Islet of Langerhans (tissue), 1 donor: Measurements from ENCODE around the gene CCSAP.
"Not testable (repeated sequence)": the region's sequence is repeated elsewhere in the genome, so short reads cannot be mapped to it uniquely, and the experiment has no call there.

Source experiments
- FAIRE-seq: peaks from one replicate; lab custom pipeline; 2011; peaks lifted over from hg19 to GRCh38; lab: Jason Lieb, UNC

CCSAP gene

GRCh38 chr1:229342656-229343569, at the start of gene CCSAP:
CCSAP (minus strand) TSS chr1:229343047; CDS start chr1:229342465, 582 bp downstream.
- no peak for FAIRE-seq

DNA sequence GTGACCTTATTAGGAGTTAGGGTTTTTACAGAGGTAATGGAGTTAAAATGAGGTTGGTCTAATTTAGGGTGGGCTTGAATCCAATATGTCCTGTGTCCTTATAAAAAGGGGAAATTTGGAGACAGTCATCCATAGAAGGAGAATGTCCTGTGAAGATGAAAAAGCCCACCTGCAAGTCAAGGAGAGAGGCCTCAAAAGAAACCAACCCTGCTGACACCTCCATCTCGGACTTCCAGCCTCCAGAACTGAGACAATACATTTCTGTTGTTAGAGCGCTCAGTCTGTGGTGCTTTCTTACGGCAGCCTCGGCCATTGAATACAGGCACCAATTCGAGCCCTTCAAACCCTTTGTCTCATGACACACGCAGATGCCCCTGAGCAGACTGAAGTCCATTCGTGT, 47.3 kb upstream of the CCSAP start:
- FAIRE-seq = no peak

DNA sequence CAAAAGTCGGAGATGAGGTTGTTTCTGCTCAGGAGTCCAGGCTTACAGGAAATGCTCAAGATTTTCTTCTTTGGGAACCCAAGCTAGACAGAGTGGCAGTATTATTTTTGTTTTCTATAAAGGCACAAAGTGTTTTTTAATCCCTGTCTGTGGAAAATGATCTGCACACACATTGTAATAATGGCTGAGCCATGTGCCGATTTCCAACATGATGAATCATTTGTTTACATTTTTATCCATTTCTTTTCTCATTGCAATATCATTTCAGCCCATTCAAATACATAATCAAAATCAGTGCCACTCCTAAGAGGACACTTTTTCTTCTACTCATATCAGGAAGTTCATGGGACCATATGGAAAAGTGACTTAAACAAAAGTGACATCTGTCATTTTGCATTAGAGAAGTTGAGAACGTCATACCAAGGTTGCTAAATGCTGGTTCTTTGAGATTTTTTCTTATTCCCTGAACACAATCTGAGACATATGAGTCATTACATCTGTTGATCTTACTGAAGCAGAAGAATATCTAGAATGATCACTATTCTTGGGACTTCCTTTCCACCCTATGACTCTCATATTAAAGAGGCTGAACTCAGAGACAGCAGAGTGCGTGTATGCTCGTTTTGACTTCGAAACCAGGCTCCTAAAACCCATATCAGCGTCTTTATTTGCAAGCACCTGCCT, 46.2 kb upstream of the CCSAP start:
- FAIRE-seq = no peak

- FAIRE-seq = no peak
These were observed 43.1 kb upstream of the CCSAP start for GRCh38 chr1:229385853-229386456.

- no peak for FAIRE-seq
These were observed 42.0 kb upstream of the CCSAP start for GRCh38 chr1:229384822-229385221.

GRCh38 chr1:229383961-229384360, 41.1 kb upstream of the CCSAP start:
- no peak for FAIRE-seq

GRCh38 chr1:229383188-229383587, 40.3 kb upstream of the CCSAP start:
- no peak for FAIRE-seq

GRCh38 chr1:229381234-229381633, 38.4 kb upstream of the CCSAP start:
- no peak for FAIRE-seq

- no peak for FAIRE-seq
These were observed 37.8 kb upstream of the CCSAP start for GRCh38 chr1:229380536-229381160.

DNA sequence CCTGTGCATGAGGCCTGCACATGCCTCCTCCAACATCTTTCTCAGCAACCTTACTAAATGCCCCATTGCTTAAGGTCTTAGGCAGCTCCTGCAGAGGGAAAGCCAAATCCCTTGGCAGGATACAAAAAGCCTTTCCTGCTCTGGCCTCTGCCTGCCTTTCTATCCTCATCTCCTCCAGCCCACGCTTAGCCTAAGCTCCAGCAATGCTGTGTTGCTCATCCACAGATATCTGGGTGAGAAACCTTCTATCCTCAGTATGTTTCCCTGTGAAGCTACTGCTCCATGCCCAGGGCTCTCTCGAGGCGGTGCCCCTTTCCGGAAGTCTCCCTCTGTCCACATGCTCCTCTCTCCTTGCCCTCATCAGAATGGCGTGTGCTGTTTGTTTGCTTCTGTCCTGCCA, 37.0 kb upstream of the CCSAP start:
- FAIRE-seq = no peak

DNA sequence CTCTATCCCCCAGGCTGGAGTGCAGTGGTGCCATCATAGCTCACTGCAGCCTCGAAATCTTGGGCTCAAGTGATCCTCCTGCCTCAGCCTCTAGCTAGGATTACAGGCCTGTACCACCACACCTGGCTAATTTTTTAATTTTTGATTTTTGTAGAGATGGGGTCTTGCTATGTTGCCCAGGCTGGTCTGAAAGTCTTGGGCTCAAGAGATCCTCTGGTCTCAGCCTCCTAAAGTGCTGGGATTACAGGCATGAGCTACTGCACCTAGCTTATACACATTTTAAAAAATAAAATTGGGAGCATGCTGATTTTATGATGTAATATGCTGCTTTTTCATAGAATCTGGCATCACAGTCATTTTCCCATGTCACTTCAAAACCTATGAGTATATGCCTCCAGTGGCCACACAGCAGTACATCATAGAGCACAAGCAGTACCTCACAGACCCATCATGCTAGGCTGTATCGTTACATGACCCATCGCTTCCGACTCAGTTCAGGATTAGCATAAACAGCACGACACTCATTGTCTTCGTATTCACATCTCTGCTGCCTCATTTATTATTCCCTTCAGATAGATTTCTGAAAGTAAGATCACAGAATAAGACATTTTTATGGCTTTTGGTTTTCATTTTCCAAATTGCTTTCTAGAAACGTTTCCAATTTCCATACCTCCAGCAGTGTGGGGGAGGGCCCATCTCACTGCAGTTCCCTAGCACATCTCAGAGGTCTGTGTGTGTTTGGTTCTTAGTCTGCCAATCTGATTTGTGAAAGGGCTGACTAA, 35.9 kb upstream of the CCSAP start:
- no peak for FAIRE-seq

GRCh38 chr1:229378035-229378434, 35.2 kb upstream of the CCSAP start:
- not testable (repeated sequence) for FAIRE-seq

- no peak for FAIRE-seq
These were observed 34.6 kb upstream of the CCSAP start for GRCh38 chr1:229377429-229377828.

GRCh38 chr1:229376521-229376920, 33.7 kb upstream of the CCSAP start:
- no peak for FAIRE-seq

DNA sequence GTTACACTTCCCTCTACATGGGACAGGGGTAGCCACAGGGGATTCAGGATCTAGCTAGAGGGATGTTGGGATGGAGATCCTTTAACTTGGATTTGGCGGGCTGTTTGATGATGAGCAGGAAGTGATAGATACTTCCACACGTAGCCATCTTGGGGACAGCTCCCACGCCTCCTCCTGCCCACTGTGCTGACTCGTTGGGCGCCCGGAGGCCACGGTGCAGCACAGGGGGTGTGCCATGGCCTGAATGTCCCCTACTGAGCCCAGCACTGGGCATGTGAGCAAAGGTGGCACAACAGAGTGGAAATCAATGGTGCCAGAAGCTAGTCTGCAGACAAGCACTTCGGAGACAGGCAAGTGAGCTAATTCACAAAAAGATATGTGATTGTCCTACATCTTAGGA, 31.6 kb upstream of the CCSAP start:
- no peak for FAIRE-seq

GRCh38 chr1:229373395-229373794, 30.5 kb upstream of the CCSAP start:
- FAIRE-seq = no peak

GRCh38 chr1:229372251-229372650, 29.4 kb upstream of the CCSAP start:
- no peak for FAIRE-seq

- no peak for FAIRE-seq
These were observed 28.8 kb upstream of the CCSAP start for GRCh38 chr1:229371624-229372023.

GRCh38 chr1:229370601-229371021, 27.8 kb upstream of the CCSAP start:
- FAIRE-seq = no peak

- FAIRE-seq = no peak
These were observed 25.5 kb upstream of the CCSAP start for GRCh38 chr1:229368347-229368746.

DNA sequence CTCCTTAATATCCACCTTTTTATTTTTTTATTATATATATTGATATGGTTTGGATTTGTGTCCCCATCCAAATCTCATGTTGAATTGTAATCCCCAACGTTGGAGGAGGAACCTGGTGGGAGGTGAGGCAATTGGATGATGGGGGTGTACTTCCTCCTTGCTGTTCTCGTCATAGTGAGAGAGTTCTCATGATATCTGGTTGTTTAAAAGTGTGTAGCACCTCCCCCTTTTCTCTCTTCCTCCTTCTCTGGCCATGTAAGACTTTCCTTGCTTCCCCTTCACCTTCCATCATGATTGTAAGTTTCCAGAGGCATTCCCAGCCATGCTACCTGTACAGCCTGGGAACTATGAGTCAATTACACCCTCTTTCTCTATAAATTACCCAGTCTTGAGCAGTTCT, 22.7 kb upstream of the CCSAP start:
- no peak for FAIRE-seq
